HL-60/S4 (cell line): ENCODE results near the gene MBD1.
"Not testable (repeated sequence)": the region's sequence is repeated elsewhere in the genome, so short reads cannot be mapped to it uniquely, and the experiment has no call there.

Experiments
- in situ Hi-C: fragments of 300-500 bp; cut with MboI; formaldehyde crosslinking; loops from 2 replicates; pipeline ENCODE4 v1.14.3; 2022; ENCODE audit warnings: low sequenced_read_pairs

The MBD1 gene

GRCh38 chr18:50275503-50276036 lies 5.8 kb downstream of the MBD1 start:
- in situ Hi-C loops, result no loop called here

DNA sequence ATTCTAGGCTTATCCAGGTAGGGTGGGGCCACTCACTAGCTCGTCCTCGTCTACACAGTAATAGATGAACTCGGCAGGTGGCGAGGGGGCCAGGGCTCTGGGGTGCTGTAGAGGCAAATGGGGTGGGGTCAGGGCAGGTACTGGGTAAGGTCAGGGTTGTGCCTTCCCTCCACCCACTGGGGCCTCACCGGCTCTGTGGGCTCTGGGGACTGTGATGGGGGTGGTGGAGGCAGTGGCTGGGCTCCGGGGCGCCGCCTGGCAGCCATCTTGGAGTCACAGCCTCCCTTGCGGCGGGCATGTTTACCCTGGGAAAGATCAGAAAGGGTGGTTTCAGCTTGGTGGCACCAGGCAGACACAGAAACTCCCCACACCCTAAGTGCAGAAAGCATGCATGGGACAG lies 6.4 kb downstream of the MBD1 start:
- in situ Hi-C loops, result loop anchor here (25.0 kb wide), 1 partner anchor 788 kb away; the partner anchor contains the start of genes C18orf32 and RPL17

- in situ Hi-C loops, result loop anchor here (25.0 kb wide), 1 partner anchor 787 kb away; the partner anchor contains the start of genes C18orf32 and RPL17
Observed at GRCh38 chr18:50274044-50274442, 7.3 kb downstream of the MBD1 start.

- in situ Hi-C loops, result loop anchor here (25.0 kb wide), 1 partner anchor 786 kb away; the partner anchor contains the start of genes C18orf32 and RPL17
Observed at GRCh38 chr18:50273203-50274043, 7.9 kb downstream of the MBD1 start.

DNA sequence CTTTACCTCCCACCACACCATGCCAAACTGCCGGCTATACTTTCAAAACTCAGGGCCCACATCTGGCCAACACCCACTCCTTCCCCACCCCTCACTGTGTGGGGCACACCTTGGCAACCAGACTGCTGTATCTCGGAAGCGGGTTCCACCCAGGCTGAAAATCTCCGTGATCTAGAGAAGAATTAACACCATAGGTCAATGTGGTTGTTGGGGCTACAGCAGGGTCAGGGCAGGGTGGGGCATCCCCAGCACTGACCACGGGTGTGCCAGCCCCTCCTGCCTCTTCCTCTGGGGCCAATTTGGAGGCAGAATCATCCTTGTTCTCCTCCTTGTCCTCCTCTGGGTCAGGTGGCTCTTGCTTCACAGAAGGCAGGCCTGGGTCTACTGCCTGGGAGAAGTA lies 8.8 kb downstream of the MBD1 start:
- in situ Hi-C loops, result loop anchor here (25.0 kb wide), 1 partner anchor 785 kb away; the partner anchor contains the start of genes C18orf32 and RPL17

DNA sequence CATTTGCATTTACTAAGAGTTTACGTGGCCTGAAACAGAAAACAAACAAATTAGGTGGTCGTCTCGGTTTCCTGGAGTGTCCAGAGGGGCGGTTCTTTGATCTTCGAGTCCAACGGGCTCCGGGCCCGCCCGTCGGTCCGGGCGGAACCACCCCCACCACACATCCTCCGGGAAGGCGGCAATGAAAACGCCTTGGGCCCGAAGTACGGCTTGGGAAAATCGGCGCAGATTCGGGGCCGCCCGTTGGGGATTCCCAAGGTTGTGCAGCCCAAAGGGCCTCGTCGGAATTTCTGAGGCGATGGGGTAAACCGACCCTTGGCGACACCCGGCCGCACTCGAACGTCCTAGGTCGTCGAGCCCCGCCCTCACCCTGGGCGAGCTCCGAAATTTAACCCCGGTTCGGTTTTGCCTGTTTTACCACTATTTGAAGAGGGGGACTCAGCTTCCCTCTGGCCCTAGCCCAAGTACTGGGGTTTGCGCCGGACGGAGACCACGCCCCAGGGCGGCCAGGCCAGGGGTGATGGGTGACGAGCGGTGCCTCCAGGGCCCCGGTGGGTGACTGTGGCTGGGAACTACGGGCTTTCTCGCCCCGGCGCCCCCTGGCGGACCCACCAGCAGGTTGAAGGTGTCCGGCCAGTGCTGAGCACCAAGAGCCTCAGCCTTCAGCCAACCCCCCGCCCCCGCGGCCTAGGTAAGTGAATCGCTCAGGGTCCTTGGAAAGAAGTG lies 13.1 kb downstream of the MBD1 start:
- in situ Hi-C loops, result loop anchor here (25.0 kb wide), 1 partner anchor 781 kb away; the partner anchor contains the start of genes C18orf32 and RPL17

- in situ Hi-C loops, result loop anchor here (25.0 kb wide), 1 partner anchor 779 kb away; the partner anchor contains the start of genes C18orf32 and RPL17
Observed at GRCh38 chr18:50266248-50266704, 15.0 kb downstream of the MBD1 start, which contains the start of gene CFAP53. Gene CFAP53 (minus strand): TSS chr18:50266495. CDS start chr18:50266404, 91 bp downstream.

- in situ Hi-C loops, result loop anchor here (25.0 kb wide), 1 partner anchor 776 kb away; the partner anchor contains the start of genes C18orf32 and RPL17
Observed at GRCh38 chr18:50262977-50263376, 18.3 kb downstream of the MBD1 start.

DNA sequence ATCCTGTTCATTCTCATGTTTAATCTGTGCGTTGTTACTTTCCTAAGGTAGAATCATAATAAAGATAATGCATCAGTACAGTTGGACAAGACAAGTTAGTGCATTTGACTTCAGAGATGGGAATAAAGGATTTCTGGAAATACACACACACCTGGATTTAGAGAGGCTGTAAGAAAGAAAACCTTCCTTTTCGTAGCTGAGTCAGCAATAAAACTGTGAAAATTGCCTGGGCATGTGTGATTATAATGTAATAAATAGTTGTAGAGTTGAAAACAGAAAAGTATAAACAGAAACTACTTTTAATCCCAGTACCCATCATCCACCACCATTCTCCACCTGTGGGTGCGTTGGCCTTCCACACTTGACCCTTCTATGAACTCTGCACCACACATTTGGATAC lies 30.4 kb downstream of the MBD1 start:
- in situ Hi-C loops, result loop anchor here (25.0 kb wide), 1 partner anchor 764 kb away; the partner anchor contains the start of genes C18orf32 and RPL17

DNA sequence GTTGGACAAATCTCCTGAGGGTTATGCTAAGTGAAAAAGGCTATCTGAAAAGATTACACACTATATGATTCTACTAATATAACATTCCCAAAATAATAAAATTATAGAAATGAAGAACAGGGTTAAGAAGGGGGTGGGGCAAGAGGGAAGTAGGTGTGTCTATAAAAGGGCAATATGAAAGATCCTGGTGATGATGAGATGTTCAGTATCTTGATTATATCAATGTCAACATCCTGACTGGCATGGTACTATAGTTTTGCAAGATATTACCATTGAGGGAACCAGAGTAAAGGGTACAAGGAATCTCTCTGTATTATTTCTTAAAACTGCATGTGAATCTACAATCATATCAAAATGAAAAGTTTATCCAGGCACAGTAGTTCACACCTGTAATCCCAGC lies 31.7 kb downstream of the MBD1 start:
- in situ Hi-C loops, result no loop called here

GRCh38 chr18:50247561-50247960 lies 33.8 kb downstream of the MBD1 start:
- in situ Hi-C loops, result no loop called here

DNA sequence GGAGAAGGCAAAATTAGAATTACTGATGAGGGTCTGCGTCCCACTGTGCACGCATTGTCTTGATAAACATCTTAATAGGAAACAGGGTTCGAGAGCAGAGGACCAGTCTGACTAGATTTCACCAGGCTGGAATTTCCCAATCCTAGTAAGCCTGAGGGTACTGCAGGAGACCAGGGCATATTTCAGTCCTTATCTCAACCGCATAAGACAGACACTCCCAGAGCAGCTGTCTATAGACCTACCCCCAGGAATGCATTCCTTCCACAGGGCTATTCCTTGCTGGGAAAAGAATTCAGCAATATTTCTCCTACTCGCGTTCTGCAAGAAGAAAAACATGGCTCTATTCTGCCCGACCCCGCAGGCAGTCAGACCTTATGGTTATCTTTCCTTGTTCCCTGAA lies 39.6 kb downstream of the MBD1 start:
- in situ Hi-C loops, result not testable (repeated sequence)

DNA sequence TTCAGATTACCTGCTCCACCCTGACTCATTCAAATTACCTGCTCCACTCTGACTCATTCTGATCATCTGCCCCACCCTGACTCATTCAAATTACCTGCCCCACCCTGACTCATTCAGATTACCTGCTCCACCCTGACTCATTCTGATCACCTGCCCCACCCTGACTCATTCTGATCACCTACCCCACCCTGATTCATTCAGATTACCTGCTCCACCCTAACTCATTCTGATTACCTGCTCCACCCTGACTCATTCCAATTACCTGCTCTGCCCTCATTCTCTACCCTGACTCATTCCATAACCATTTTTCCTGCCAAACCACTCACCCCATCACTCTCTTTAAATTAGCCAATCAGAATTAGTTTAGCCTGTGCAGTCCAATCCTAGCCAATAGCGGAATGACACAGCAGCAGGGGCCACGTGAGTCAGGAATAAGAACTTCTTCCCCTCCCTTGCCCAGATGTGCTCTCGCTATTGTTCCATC lies 41.2 kb downstream of the MBD1 start:
- in situ Hi-C loops, result no loop called here

DNA sequence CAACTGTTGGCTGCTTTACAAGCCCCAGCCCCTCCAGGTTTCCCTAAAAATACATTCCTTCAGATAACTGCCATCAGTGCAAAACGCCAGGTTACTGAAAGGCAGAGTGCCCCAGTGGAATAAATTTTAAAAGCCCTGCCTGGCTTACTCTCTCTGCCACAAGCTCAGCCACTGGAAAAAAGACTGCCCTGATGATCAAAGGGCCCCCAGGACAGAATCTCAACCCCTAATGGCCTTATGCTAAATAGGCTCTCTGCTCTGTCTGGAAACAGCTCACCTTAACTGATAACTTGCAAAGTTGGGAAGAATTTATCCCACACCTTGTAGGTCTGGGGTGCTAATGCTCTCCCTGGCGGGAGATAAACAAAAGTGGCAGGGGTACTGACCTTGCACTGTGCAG lies 48.9 kb downstream of the MBD1 start:
- in situ Hi-C loops, result no loop called here

DNA sequence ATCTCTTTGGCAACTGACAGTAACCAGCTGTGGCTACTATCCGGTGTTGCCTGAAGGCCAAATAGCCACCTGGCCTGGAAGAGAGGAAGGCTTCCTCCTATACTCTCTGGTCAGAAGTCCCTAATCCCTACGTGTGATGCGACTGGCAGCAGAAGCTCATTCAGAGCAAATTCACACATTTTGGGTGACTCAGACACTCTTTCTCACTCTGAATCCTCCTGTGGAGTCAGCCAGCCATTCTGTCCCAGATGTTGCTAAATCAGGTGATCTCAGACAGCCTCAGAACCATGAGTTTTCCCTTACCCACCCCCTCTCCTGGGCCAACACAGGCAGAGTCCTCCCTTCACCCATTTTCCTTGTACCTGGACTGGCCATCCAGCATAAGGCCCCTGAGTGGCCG lies 49.7 kb downstream of the MBD1 start:
- in situ Hi-C loops, result no loop called here

- in situ Hi-C loops, result not testable (repeated sequence)
Observed at GRCh38 chr18:50220249-50220648, 61.1 kb downstream of the MBD1 start.
